Cardiac muscle cell (in vitro differentiated cells and primary cell): ENCODE data around the gene ZCCHC4. TPM values are rescaled to one million over a fixed set of nuclear protein-coding genes. Genes with fewer than 3 reads are reported as not detected.

Experiments
- DNase-seq, 2 donors: peaks; one replicate each; pipeline versions ENCODE4 v3.0.0 to v3.0.0-alpha.2; 2010 to 2017; ENCODE audit warnings: low read depth in 1 of 2, low spot score in 1 of 2
- H3K27ac ChIP-seq: fragments of 200-600 bp; sonication (generic); 2 replicates; pipeline ENCODE4 v1.5.1; 2016
- H3K27me3 ChIP-seq: fragments of 200-600 bp; sonication (generic); 2 replicates; pipeline ENCODE4 v1.6.0; 2016; ENCODE audit warnings: control low read depth
- H3K36me3 ChIP-seq: fragments of 200-600 bp; sonication (generic); 2 replicates; pipeline ENCODE4 v1.5.1; 2016; ENCODE audit warnings: control low read depth
- H3K4me1 ChIP-seq: fragments of 200-600 bp; sonication (generic); 2 replicates; pipeline ENCODE4 v1.8.1; 2017; ENCODE audit warnings: low read depth, mild to moderate bottlenecking, mixed run types
- H3K4me3 ChIP-seq: fragments of 200-600 bp; sonication (generic); 2 replicates; pipeline ENCODE4 v1.5.1; 2016; ENCODE audit warnings: mild to moderate bottlenecking
- H3K9me3 ChIP-seq: fragments of 200-600 bp; sonication (generic); 2 replicates; pipeline ENCODE4 v1.5.1; 2017; ENCODE audit warnings: low read depth, mild to moderate bottlenecking, control low read depth
- polyA plus RNA-seq: library from polyadenylated mRNA; unstranded; fragments of >200 nt; fragmentation: Nextera tagmentation; extraction: Ambion mirVana; gene quantifications from 2 replicates; pipeline ENCODE4 v1.2.1, GENCODE V29; 2016
- total RNA-seq: library from RNA; depleted of rRNA; stranded (reverse); fragments of >200 nt; gene quantifications from 2 replicates; pipeline ENCODE4 v1.2.3, GENCODE V29; 2016
- TF ChIP-seq, protein P1 (sequence below): IDR thresholded peaks from 2 replicates; pipeline ENCODE4 v1.5.1; 2012; ENCODE audit warnings: low read depth, mild to moderate bottlenecking, low read length

ZCCHC4 gene
- total and polyA plus RNA-seq, 2 experiments from 2014 or later = 8.9 to 11.4 TPM

DNA sequence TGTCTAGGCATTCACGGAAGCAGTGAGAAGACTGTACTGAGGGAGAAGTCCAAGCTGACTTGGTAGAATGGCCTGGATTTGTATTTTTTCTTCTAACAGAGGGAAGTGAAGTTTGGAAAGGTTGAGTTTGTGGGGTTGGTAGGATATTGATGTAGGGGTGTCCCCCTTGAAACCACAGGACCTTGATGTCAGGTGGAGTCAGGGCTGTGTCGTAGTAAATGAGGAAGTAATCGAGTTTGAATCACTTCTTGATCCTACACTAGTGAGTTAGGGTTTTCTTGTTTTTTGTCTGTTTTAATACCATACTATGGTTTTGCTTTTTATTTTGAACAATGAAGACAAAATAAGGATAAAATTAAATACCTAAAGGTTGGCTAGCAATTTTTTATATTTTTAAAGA lies 34.3 kb downstream of the ZCCHC4 start:
- no peak overlapping the region for H3K4me3 ChIP-seq
- no peak for DNase-seq
- H3K27ac ChIP-seq = peak overlapping the region; percentile 13
- TF ChIP-seq, protein P1, sequence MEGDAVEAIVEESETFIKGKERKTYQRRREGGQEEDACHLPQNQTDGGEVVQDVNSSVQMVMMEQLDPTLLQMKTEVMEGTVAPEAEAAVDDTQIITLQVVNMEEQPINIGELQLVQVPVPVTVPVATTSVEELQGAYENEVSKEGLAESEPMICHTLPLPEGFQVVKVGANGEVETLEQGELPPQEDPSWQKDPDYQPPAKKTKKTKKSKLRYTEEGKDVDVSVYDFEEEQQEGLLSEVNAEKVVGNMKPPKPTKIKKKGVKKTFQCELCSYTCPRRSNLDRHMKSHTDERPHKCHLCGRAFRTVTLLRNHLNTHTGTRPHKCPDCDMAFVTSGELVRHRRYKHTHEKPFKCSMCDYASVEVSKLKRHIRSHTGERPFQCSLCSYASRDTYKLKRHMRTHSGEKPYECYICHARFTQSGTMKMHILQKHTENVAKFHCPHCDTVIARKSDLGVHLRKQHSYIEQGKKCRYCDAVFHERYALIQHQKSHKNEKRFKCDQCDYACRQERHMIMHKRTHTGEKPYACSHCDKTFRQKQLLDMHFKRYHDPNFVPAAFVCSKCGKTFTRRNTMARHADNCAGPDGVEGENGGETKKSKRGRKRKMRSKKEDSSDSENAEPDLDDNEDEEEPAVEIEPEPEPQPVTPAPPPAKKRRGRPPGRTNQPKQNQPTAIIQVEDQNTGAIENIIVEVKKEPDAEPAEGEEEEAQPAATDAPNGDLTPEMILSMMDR = no peak
- H3K4me1 ChIP-seq = peaks cover 23% of the 10 kb centered on the region
- no peaks in the 10 kb centered on the region for H3K27me3 ChIP-seq
- H3K36me3 ChIP-seq = no peaks in the 10 kb centered on the region
- H3K9me3 ChIP-seq = no peaks in the 10 kb centered on the region

DNA sequence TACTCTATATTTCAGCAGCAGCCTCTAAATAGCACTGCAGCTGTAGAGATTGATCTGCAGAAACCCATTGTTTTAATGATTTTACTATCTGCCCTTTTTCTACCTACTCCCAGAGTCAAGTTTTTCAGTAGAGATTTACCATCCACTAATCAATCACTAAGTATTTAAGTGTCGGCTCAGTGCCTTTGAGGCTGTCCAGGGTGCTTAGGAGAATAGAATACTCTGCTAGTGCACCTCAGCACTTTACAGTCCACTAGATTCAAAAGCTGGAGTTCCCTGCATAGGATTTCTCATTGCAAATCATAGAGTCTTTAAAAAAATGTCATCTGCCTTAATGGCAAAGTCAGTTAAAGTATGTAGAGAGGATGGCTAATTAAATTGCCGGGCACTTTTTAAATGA lies 34.9 kb downstream of the ZCCHC4 start:
- Histone ChIP-seq H3K4me1 (peaks cover 23% of the 10 kb centered on the region), H3K27me3 (no peaks in the 10 kb centered on the region), H3K27ac (peak overlapping the region; percentile 13), H3K9me3 (no peaks in the 10 kb centered on the region), H3K4me3 (no peak overlapping the region), H3K36me3 (no peaks in the 10 kb centered on the region)
- DNase-seq = peak in 1 of 2 donors; percentile 57
- TF ChIP-seq, protein P1 = no peak

DNA sequence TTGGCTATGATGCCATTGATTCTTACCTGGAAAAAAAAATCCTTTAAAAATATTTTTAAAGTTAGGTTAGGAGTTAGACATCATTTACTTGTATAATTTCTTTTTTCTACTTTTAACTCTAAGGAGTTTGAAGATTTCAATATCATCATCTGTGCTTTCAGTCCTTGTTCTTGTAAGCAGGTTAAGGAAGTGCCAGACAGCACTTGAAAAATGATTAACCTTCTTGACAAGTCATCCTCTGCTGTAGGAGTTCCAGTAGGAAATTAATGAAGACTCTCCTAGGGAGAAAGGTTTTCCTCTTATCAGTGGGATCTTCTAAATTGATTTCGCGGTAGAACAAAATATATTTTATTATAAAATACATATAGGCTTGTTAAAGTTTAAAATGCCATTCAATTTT lies 35.4 kb downstream of the ZCCHC4 start:
- Histone ChIP-seq H3K4me1 (peaks cover 23% of the 10 kb centered on the region), H3K27me3 (no peaks in the 10 kb centered on the region), H3K27ac (peak overlapping the region; percentile 80), H3K9me3 (no peaks in the 10 kb centered on the region), H3K36me3 (no peaks in the 10 kb centered on the region), H3K4me3 (no peak overlapping the region)
- no peak for DNase-seq
- TF ChIP-seq, protein P1 = no peak

DNA sequence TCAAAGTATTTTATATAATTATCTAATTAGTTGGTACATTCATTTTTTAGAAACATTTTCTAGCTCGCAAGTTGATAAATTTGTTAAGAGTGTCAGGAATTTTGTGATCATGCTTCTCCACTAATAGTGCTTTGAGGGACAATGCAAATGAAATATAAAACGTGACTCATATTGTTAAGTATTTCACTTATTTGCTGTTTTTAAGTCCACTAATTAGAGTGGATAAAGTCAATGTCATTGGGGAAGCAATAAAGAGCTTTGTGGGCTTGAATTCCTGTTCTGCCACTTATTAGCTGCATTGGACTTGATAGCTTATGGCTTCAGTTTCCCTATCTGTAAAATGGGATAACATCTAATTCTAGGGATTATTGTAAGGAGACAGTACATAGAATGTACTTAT lies 38.0 kb downstream of the ZCCHC4 start:
- peaks cover 23% of the 10 kb centered on the region for H3K4me1 ChIP-seq
- no peak for DNase-seq
- TF ChIP-seq, protein P1 = no peak
- no peak overlapping the region for H3K4me3 ChIP-seq
- no peak overlapping the region for H3K27ac ChIP-seq
- H3K27me3 ChIP-seq = no peaks in the 10 kb centered on the region
- H3K9me3 ChIP-seq = no peaks in the 10 kb centered on the region
- H3K36me3 ChIP-seq = no peaks in the 10 kb centered on the region

DNA sequence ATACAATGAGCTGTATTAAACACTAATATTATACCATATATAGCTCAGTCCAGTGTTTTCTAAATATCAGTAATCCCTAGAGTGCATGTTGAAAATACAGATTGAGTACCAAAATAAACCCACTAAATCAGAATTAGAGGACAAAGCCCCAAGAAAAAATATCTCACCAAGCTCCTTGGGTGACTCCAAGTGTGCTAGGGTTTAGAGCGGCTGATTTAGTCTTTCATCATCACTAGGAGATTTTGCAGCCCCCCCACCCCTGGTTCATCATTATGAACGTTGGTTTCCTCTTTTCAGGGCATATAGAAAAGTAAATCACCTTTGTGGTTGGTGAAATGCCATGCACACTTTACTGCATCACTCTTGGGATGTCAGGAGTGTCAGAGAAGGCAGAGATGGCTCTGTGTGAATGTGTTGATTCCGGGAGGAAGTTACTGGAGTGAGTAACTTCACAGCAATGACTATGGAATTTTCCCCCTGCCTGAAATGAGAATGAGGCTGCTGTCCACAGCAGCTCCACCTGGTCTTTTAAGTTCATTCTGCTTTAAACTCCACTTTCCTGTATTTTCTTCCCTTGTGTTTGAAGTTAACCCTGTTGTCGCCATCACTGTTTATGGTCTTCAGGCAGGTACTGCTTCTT lies 39.3 kb downstream of the ZCCHC4 start:
- no peak overlapping the region for H3K27ac ChIP-seq
- no peak overlapping the region for H3K4me3 ChIP-seq
- no peaks in the 10 kb centered on the region for H3K9me3 ChIP-seq
- DNase-seq = peak in 1 of 2 donors; percentile 45
- TF ChIP-seq, protein P1 = no peak
- peaks cover 23% of the 10 kb centered on the region for H3K4me1 ChIP-seq
- H3K27me3 ChIP-seq = no peaks in the 10 kb centered on the region
- no peaks in the 10 kb centered on the region for H3K36me3 ChIP-seq
